ENCODE data around the gene LYL1.

DNA sequence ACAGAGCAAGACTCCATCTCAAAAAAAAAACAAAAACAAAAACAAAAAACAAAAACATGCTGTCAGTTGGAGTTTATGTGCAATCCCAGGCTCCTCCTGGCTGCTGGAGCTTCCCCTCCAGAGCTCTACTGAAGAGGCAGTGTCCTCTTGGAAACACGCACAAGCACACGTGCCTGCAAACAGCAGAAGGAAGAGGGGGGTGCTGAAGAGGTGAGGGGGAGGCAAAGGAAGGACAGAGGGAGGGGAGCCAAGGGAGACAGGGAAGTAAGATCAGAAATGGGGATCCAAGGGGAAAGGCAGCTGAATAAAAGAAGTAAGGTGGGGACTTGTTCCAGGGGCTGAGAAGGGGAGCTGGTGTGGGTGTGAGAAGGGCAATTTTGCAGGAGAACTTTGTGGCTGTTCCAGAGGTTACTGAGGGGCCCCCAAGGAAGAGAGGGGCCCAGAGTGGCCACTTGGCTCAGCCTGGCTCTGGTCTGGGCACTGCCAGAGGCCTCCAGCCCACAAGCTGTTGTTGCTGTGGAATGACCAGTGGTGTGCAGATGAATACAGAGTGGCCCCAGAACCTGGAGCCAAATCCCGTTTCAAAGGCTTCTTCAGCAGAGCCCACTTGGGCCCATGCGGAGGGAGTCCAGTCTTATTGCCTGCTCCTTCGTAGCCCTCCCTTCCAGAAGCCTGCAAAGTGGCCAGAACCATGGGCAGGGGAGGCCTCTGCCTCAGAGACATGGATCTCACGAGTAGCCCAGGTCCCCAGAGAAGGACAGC lies 34.4 kb downstream of the LYL1 start:
- TF ChIP-seq EZH2 (IDR thresholded peaks at IDR 0.05; ENCODE audit: borderline replicate concordance, insufficient read depth, low read depth, low read length, poor library complexity, severe bottlenecking): no peak
- no peak for TF ChIP-seq CTCF (IDR thresholded peaks at IDR 0.05)
